SK-N-SH (cell line): ENCODE measurements around the gene MCF2L2.

Source experiments
- CHD2 ChIP-seq: fragments of 150-350 bp; IDR thresholded peaks from 2 replicates; pipeline ENCODE4 v1.6.1; 2018; ENCODE audit warnings: low read length; ENCODE audit not compliant: partially characterized antibody
- ELF1 ChIP-seq: IDR thresholded peaks from 2 replicates; pipeline ENCODE4 v1.4.0; 2012
- JUND ChIP-seq: IDR thresholded peaks from 2 replicates; pipeline ENCODE4 v1.4.0; 2012
- POLR2AphosphoS5 ChIP-seq: IDR thresholded peaks from 2 replicates; pipeline ENCODE4 v1.6.1; 2012; ENCODE audit warnings: low read depth, low read length
- REST ChIP-seq: IDR thresholded peaks from 2 replicates; pipeline ENCODE4 v1.6.1; 2012; ENCODE audit warnings: mild to moderate bottlenecking, low read depth, low read length, moderate library complexity
- SIN3A ChIP-seq: IDR thresholded peaks from 2 replicates; pipeline ENCODE4 v1.6.1; 2012; ENCODE audit warnings: low read depth, mild to moderate bottlenecking, low read length, moderate library complexity, borderline replicate concordance
- TCF12 ChIP-seq: IDR thresholded peaks from 2 replicates; pipeline ENCODE4 v1.4.0; 2012
- TF ChIP-seq, protein P1 (sequence below): fragments of 200-600 bp; sonication (generic); IDR thresholded peaks from 2 replicates; pipeline ENCODE4 v1.6.1; 2017; ENCODE audit warnings: antibody characterized with exemption, mild to moderate bottlenecking, moderate library complexity
- TF ChIP-seq, protein P2 (sequence below): IDR thresholded peaks from 2 replicates; pipeline ENCODE4; 2012
- TF ChIP-seq, protein P3 (sequence below): IDR thresholded peaks from 2 replicates; pipeline ENCODE4 v1.4.0; 2012; ENCODE audit warnings: low read depth, borderline replicate concordance

DNA sequence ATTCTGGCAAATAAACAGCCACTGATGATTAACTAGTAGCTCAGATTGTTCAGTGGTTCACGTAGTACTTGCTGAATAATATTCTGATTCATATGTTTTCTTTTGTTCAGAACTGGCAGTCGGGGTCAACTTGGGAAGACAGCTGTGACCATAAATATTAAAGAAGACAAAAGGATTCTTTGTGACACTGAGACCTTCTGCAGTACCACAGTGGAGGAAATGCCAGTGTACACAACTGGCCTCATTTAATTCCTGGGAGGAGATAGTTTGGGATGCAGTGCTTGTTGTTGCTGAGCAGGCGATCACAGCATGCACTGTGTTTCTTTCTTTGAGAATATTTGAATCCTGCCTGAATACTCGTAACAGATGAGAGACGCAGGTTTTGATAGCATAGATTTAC is 26.7 kb upstream of the MCF2L2 start:
- TF ChIP-seq TCF12 (no peak), SIN3A (no peak), REST (no peak), CHD2 (no peak), POLR2AphosphoS5 (no peak), ELF1 (no peak), JUND (no peak)
- TF ChIP-seq, protein P1, sequence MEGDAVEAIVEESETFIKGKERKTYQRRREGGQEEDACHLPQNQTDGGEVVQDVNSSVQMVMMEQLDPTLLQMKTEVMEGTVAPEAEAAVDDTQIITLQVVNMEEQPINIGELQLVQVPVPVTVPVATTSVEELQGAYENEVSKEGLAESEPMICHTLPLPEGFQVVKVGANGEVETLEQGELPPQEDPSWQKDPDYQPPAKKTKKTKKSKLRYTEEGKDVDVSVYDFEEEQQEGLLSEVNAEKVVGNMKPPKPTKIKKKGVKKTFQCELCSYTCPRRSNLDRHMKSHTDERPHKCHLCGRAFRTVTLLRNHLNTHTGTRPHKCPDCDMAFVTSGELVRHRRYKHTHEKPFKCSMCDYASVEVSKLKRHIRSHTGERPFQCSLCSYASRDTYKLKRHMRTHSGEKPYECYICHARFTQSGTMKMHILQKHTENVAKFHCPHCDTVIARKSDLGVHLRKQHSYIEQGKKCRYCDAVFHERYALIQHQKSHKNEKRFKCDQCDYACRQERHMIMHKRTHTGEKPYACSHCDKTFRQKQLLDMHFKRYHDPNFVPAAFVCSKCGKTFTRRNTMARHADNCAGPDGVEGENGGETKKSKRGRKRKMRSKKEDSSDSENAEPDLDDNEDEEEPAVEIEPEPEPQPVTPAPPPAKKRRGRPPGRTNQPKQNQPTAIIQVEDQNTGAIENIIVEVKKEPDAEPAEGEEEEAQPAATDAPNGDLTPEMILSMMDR = no peak
- TF ChIP-seq, protein P2, sequence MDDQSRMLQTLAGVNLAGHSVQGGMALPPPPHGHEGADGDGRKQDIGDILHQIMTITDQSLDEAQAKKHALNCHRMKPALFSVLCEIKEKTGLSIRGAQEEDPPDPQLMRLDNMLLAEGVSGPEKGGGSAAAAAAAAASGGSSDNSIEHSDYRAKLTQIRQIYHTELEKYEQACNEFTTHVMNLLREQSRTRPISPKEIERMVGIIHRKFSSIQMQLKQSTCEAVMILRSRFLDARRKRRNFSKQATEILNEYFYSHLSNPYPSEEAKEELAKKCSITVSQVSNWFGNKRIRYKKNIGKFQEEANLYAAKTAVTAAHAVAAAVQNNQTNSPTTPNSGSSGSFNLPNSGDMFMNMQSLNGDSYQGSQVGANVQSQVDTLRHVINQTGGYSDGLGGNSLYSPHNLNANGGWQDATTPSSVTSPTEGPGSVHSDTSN = peak; percentile 32; the same call in 1 of the 2 replicates
- TF ChIP-seq, protein P3, sequence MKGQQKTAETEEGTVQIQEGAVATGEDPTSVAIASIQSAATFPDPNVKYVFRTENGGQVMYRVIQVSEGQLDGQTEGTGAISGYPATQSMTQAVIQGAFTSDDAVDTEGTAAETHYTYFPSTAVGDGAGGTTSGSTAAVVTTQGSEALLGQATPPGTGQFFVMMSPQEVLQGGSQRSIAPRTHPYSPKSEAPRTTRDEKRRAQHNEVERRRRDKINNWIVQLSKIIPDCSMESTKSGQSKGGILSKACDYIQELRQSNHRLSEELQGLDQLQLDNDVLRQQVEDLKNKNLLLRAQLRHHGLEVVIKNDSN = no peak
